Measurements from ENCODE around the gene CACNA1H. TPM values are rescaled to one million over a fixed set of nuclear protein-coding genes. Genes with fewer than 3 reads are reported as not detected.
"Not testable (repeated sequence)": the region's sequence is repeated elsewhere in the genome, so short reads cannot be mapped to it uniquely, and the experiment has no call there.

CACNA1H gene
- total and polyA plus RNA-seq, 2 of the 8 experiments (the other 6 are each of a cell fraction or from before 2014, with no cell fraction given) = 14.0 to 28.7 TPM

GRCh38 chr16:1247903-1248537 lies 95.1 kb downstream of the CACNA1H start:
- peak overlapping the region; percentile 43; the same call in 1 of the 2 replicates for H2AK5ac ChIP-seq (ENCODE audit: low read depth, low read length)
- H3K56ac ChIP-seq (replicated peaks; ENCODE audit: insufficient read length, low read depth, low read length); H3K14ac ChIP-seq (ENCODE audit: insufficient read length); H4K5ac ChIP-seq (ENCODE audit: insufficient read length, low read depth, low read length); H3K36me3 ChIP-seq (ENCODE audit: control insufficient read depth in 2 of 4, insufficient read depth in 4 of 4, low read length in 3 of 4); H2BK12ac ChIP-seq (ENCODE audit: low read depth, low read length); H3K18ac ChIP-seq (ENCODE audit: extremely low read depth, low read length); H3K27ac ChIP-seq (ENCODE audit: low read depth, low read length); H3K9ac ChIP-seq (replicated peaks in 1 of 4; ENCODE audit: extremely low read depth in 1 of 4, low read depth in 3 of 4, low read length in 3 of 4); H4K20me1 ChIP-seq (replicated peaks in 1 of 2; ENCODE audit: control insufficient read depth in 1 of 2, insufficient read depth in 2 of 2, low read length in 2 of 2); DNase-seq (ENCODE audit: low read depth in 1 of 2, low spot score in 2 of 2); H3K23ac ChIP-seq (ENCODE audit: insufficient read length); H3K4me2 ChIP-seq (ENCODE audit: insufficient read depth in 1 of 2, low read depth in 2 of 2, low read length in 2 of 2); H3K4me3 ChIP-seq (ENCODE audit: extremely low read depth in 1 of 4, insufficient read depth in 2 of 4, low read depth in 3 of 4, low read length in 4 of 4); H4K8ac ChIP-seq (ENCODE audit: extremely low read depth, insufficient read depth, low read length); CTCF ChIA-PET (ENCODE audit: partially characterized antibody); H3K23me2 ChIP-seq (ENCODE audit: low read depth, low read length); H4K91ac ChIP-seq (replicated peaks; ENCODE audit: insufficient read length, low read length); H3K4me1 ChIP-seq (replicated peaks in 1 of 4; ENCODE audit: control insufficient read depth in 3 of 4, insufficient read depth in 4 of 4, low read length in 3 of 4); H2BK5ac ChIP-seq (ENCODE audit: low read depth, low read length); H2BK120ac ChIP-seq (replicated peaks; ENCODE audit: low read depth, low read length); H3K79me2 ChIP-seq (ENCODE audit: control insufficient read depth in 1 of 2, insufficient read depth in 2 of 2, low read length in 2 of 2); H2BK15ac ChIP-seq (ENCODE audit: low read length); FAIRE-seq; POLR2A ChIA-PET (ENCODE audit: partially characterized antibody); H3K9me3 ChIP-seq (ENCODE audit: insufficient read depth in 2 of 2, low read depth in 1 of 2, low read length in 1 of 2); H3K79me1 ChIP-seq (ENCODE audit: low read depth, low read length); H2AFZ ChIP-seq (ENCODE audit: low read length); H2BK20ac ChIP-seq (ENCODE audit: low read length): not testable (repeated sequence)
- 88% methylated on average over 10 of the region's 14 CpGs; no CpG with 5 or more reads in 1 of the 2 experiments for WGBS, 2 experiments (ENCODE audit: extremely low coverage in 1 of 2, insufficient coverage in 1 of 2, insufficient read length in 1 of 2, insufficient replicate concordance in 2 of 2, low coverage in 1 of 2, low lambda C conversion rate in 2 of 2, missing lambda C conversion rate in 1 of 2)
- peaks cover 0 to 11% (median 4%) of the 10 kb centered on the region in 4 experiments; a peak in 3 of 7 replicates for H3K27me3 ChIP-seq (replicated peaks in 1 of 4; ENCODE audit: control insufficient read depth in 3 of 4, extremely low read depth in 1 of 4, insufficient read depth in 3 of 4, low read length in 3 of 4)
- peak overlapping the region; percentile 85 for H3K4ac ChIP-seq (replicated peaks; ENCODE audit: insufficient read length, low read depth, low read length)
